ENCODE measurements around the gene CCDC187. TPM values are rescaled to one million over a fixed set of nuclear protein-coding genes. Genes with fewer than 3 reads are reported as not detected.

The CCDC187 gene
- total RNA-seq, 1 experiment from 2014 or later: 2.5 TPM

GRCh38 chr9:136339958-136340310 is 36.0 kb upstream of the CCDC187 start:
- DNase-seq (ENCODE audit: low spot score): no peak

- DNase-seq (ENCODE audit: low spot score): peak; percentile 81
Measured at GRCh38 chr9:136339173-136339957, 35.5 kb upstream of the CCDC187 start.

- no peak for DNase-seq (ENCODE audit: low spot score)
Measured at GRCh38 chr9:136338511-136338910, 34.6 kb upstream of the CCDC187 start.

- DNase-seq (ENCODE audit: low spot score): no peak
Measured at GRCh38 chr9:136337416-136338395, 33.8 kb upstream of the CCDC187 start.

GRCh38 chr9:136336881-136337280 is 33.0 kb upstream of the CCDC187 start:
- no peak for DNase-seq (ENCODE audit: low spot score)

GRCh38 chr9:136336156-136336870 is 32.4 kb upstream of the CCDC187 start:
- no peak for DNase-seq (ENCODE audit: low spot score)

- no peak for DNase-seq (ENCODE audit: low spot score)
Measured at GRCh38 chr9:136335296-136336155, 31.6 kb upstream of the CCDC187 start.

- no peak for DNase-seq (ENCODE audit: low spot score)
Measured at GRCh38 chr9:136334541-136334940, 30.6 kb upstream of the CCDC187 start.

- no peak for DNase-seq (ENCODE audit: low spot score)
Measured at GRCh38 chr9:136333486-136333885, 29.6 kb upstream of the CCDC187 start.

- DNase-seq (ENCODE audit: low spot score): no peak
Measured at GRCh38 chr9:136333045-136333444, 29.2 kb upstream of the CCDC187 start.

GRCh38 chr9:136332482-136332983 is 28.6 kb upstream of the CCDC187 start:
- DNase-seq (ENCODE audit: low spot score): no peak

GRCh38 chr9:136331556-136332481 is 27.9 kb upstream of the CCDC187 start:
- no peak for DNase-seq (ENCODE audit: low spot score)

- no peak for DNase-seq (ENCODE audit: low spot score)
Measured at GRCh38 chr9:136331030-136331429, 27.1 kb upstream of the CCDC187 start.

- DNase-seq (ENCODE audit: low spot score): no peak
Measured at GRCh38 chr9:136330406-136330990, 26.6 kb upstream of the CCDC187 start.

GRCh38 chr9:136329636-136330405 is 25.9 kb upstream of the CCDC187 start:
- DNase-seq (ENCODE audit: low spot score): no peak

GRCh38 chr9:136329211-136329627 is 25.3 kb upstream of the CCDC187 start:
- no peak for DNase-seq (ENCODE audit: low spot score)

- no peak for DNase-seq (ENCODE audit: low spot score)
Measured at GRCh38 chr9:136328622-136329041, 24.7 kb upstream of the CCDC187 start.

- no peak for DNase-seq (ENCODE audit: low spot score)
Measured at GRCh38 chr9:136328011-136328621, 24.2 kb upstream of the CCDC187 start.

Measured in HT-29 (cell line).